Hepatocyte (in vitro differentiated cells): ENCODE data around the gene HID1. TPM values are rescaled to one million over a fixed set of nuclear protein-coding genes. Genes with fewer than 3 reads are reported as not detected.
A peak's percentile ranks its signal among the peaks of the same experiment; 100 is the strongest.

Source experiments
- DNase-seq: peaks from one replicate; pipeline ENCODE4 v3.0.0-alpha.2; 2016; ENCODE audit warnings: low spot score
- H2AFZ ChIP-seq: fragments of 200-600 bp; sonication (generic); 2 replicates; pipeline ENCODE4 v1.6.0; 2016; ENCODE audit warnings: antibody characterized with exemption, mild to moderate bottlenecking
- H3K27ac ChIP-seq: fragments of 200-600 bp; sonication (generic); 2 replicates; pipeline ENCODE4 v1.5.1; 2016; ENCODE audit warnings: mild to moderate bottlenecking
- H3K27me3 ChIP-seq: fragments of 200-600 bp; sonication (generic); 2 replicates; pipeline ENCODE4 v1.6.1; 2016
- H3K36me3 ChIP-seq: fragments of 200-600 bp; sonication (generic); replicated peaks from 2 replicates; pipeline ENCODE4 v1.5.1; 2016; ENCODE audit warnings: low read depth; ENCODE audit not compliant: insufficient read depth
- H3K4me1 ChIP-seq: fragments of 200-600 bp; sonication (generic); 2 replicates; pipeline ENCODE4 v1.5.1; 2016; ENCODE audit warnings: mild to moderate bottlenecking, moderate library complexity; ENCODE audit not compliant: insufficient read depth
- H3K4me2 ChIP-seq: fragments of 200-600 bp; sonication (generic); 2 replicates; pipeline ENCODE4 v1.6.0; 2016
- H3K4me3 ChIP-seq: fragments of 200-600 bp; sonication (generic); 2 replicates; pipeline ENCODE4 v1.5.1; 2016; ENCODE audit warnings: mild to moderate bottlenecking
- H3K79me2 ChIP-seq: fragments of 200-600 bp; sonication (generic); 2 replicates; pipeline ENCODE4 v1.6.0; 2017; ENCODE audit warnings: mild to moderate bottlenecking
- H3K9me2 ChIP-seq: fragments of 200-600 bp; sonication (generic); replicated peaks from 2 replicates; pipeline ENCODE4 v1.6.0; 2017; ENCODE audit warnings: mild to moderate bottlenecking; ENCODE audit not compliant: insufficient read depth
- H3K9me3 ChIP-seq: fragments of 200-600 bp; sonication (generic); 2 replicates; pipeline ENCODE4 v1.5.1; 2016; ENCODE audit warnings: low read depth, mild to moderate bottlenecking
- H4K20me1 ChIP-seq: fragments of 200-600 bp; sonication (generic); 2 replicates; pipeline ENCODE4 v1.6.0; 2016; ENCODE audit warnings: mild to moderate bottlenecking; ENCODE audit not compliant: insufficient read depth, poor library complexity, severe bottlenecking
- EZH2 ChIP-seq: fragments of 200-600 bp; sonication (generic); IDR thresholded peaks from 2 replicates; pipeline ENCODE4 v1.6.1; 2016; ENCODE audit warnings: antibody characterized with exemption, mild to moderate bottlenecking, borderline replicate concordance
- EZH2phosphoT487 ChIP-seq: fragments of 200-600 bp; sonication (generic); IDR thresholded peaks from one replicate; pipeline ENCODE4 v1.6.1; 2018; ENCODE audit warnings: antibody characterized with exemption, mild to moderate bottlenecking, low read depth, moderate library complexity; ENCODE audit not compliant: unreplicated experiment, severe bottlenecking
- WGBS: methylation state at CpG from one replicate; pipeline ENCODE4 v1.1.6; 2016; ENCODE audit warnings: low lambda C conversion rate; ENCODE audit errors: missing lambda C conversion rate; 5-methylcytosine and 5-hydroxymethylcytosine counted together
- polyA plus RNA-seq: library from polyadenylated mRNA; unstranded; fragments of >200 nt; fragmentation: Nextera tagmentation; extraction: Ambion mirVana; gene quantifications from 2 replicates; pipeline ENCODE4 v1.2.1, GENCODE V29; 2016
- total RNA-seq: library from RNA; depleted of rRNA; stranded (reverse); fragments of >200 nt; gene quantifications from 2 replicates; pipeline ENCODE4 v1.2.3, GENCODE V29; 2014
- TF ChIP-seq, protein P1 (sequence below): fragments of 200-600 bp; sonication (generic); IDR thresholded peaks from 2 replicates; pipeline ENCODE4 v1.5.1; 2016; ENCODE audit warnings: antibody characterized with exemption, mild to moderate bottlenecking; ENCODE audit not compliant: poor library complexity

Gene HID1
- total and polyA plus RNA-seq, 2 experiments from 2014 or later, result 15.3 to 43.4 TPM

DNA sequence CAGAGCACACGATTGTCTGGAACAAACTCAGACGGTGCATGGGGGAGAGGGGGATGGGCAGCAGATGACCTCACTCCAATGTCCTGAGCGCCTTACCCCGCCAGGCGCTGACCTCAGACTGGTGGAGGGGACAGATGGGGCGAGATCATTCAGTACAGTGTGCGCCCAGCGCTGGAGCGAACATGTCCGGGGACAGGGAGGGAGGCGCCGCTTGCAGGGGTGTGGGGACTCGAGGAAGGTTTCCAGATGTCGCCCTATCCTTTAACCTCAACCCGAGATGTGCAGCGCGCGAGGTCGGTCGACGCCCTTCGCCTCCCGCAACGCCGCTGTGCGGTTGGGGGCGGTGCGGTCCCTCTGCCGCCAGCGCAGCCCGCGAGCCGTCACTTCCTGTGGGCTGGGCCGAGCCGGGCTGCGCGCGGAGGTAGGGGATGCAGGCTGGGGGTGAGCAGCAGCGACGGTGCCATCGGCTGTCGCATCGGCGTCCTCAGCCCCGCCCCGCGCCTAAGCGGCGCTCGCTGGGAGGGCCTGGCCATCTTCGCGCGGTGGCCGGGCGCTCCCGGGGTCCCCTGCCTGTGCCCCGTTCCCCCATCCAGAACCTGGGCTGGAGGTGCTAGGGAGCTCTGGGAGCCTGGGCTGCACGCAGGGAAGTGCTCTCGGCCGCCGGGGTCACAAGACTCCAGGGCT, 9.6 kb upstream of the HID1 start:
- peak overlapping the region; percentile 94 for H3K27ac ChIP-seq
- no peak for TF ChIP-seq EZH2phosphoT487
- TF ChIP-seq, protein P1, sequence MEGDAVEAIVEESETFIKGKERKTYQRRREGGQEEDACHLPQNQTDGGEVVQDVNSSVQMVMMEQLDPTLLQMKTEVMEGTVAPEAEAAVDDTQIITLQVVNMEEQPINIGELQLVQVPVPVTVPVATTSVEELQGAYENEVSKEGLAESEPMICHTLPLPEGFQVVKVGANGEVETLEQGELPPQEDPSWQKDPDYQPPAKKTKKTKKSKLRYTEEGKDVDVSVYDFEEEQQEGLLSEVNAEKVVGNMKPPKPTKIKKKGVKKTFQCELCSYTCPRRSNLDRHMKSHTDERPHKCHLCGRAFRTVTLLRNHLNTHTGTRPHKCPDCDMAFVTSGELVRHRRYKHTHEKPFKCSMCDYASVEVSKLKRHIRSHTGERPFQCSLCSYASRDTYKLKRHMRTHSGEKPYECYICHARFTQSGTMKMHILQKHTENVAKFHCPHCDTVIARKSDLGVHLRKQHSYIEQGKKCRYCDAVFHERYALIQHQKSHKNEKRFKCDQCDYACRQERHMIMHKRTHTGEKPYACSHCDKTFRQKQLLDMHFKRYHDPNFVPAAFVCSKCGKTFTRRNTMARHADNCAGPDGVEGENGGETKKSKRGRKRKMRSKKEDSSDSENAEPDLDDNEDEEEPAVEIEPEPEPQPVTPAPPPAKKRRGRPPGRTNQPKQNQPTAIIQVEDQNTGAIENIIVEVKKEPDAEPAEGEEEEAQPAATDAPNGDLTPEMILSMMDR, result no peak
- no peak for TF ChIP-seq EZH2
- H4K20me1 ChIP-seq, result no peaks in the 10 kb centered on the region
- H3K27me3 ChIP-seq, result no peaks in the 10 kb centered on the region
- no peaks in the 10 kb centered on the region for H3K36me3 ChIP-seq
- peak; percentile 92 for DNase-seq
- no peaks in the 10 kb centered on the region for H3K9me3 ChIP-seq
- WGBS, result 1% methylated on average over 58 of the region's 61 CpGs
- H3K9me2 ChIP-seq, result no peaks in the 10 kb centered on the region
- peaks cover 5% of the 10 kb centered on the region for H3K79me2 ChIP-seq
- H3K4me2 ChIP-seq, result peak overlapping the region; percentile 87
- H3K4me3 ChIP-seq, result peak overlapping the region; percentile 54
- H2AFZ ChIP-seq, result peak overlapping the region; percentile 82
- H3K4me1 ChIP-seq, result peaks cover 12% of the 10 kb centered on the region

DNA sequence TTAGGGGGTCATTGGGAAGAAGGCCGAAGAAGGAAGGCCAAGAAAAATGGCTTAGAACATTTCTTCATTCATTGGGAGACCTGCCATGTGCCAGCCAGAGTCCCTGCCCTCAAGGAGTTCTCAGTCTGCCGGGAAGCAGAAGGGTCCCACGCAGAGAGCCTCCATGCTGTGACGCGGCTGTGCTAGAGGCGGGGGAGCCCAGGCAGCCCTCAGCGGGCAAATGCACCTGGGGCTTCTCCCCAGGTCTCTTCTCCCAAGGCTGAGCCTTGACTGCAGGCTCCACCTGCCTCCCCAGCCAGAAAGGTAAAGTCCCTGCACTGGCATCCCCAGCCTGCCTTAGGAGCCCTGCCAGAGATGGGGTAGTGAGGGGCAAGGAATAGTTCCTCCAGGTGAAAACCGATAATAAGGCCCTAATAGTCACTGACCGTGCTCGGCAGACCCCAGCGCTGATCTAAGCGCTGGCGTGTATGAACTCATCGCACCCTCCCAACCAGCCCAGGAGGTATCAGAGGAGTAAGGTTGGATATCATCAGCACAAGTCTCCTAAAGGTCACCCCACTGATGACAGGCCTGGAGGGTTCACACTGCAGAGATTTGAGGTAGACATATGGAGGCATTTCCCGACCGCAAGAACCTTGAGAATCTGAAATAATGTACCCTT, 8.9 kb upstream of the HID1 start:
- H3K79me2 ChIP-seq, result peaks cover 5% of the 10 kb centered on the region
- TF ChIP-seq EZH2phosphoT487 (no peak), EZH2 (no peak)
- TF ChIP-seq, protein P1, result no peak
- no peaks in the 10 kb centered on the region for H3K36me3 ChIP-seq
- H3K9me3 ChIP-seq, result no peaks in the 10 kb centered on the region
- H4K20me1 ChIP-seq, result no peaks in the 10 kb centered on the region
- no peaks in the 10 kb centered on the region for H3K9me2 ChIP-seq
- WGBS, result 84% methylated on average over 16 of the region's 16 CpGs
- H2AFZ ChIP-seq, result peak overlapping the region; percentile 82
- peak overlapping the region; percentile 54 for H3K4me3 ChIP-seq
- DNase-seq, result no peak
- peak overlapping the region; percentile 87 for H3K4me2 ChIP-seq
- H3K27me3 ChIP-seq, result no peaks in the 10 kb centered on the region
- peak overlapping the region; percentile 94 for H3K27ac ChIP-seq
- peaks cover 6% of the 10 kb centered on the region for H3K4me1 ChIP-seq

DNA sequence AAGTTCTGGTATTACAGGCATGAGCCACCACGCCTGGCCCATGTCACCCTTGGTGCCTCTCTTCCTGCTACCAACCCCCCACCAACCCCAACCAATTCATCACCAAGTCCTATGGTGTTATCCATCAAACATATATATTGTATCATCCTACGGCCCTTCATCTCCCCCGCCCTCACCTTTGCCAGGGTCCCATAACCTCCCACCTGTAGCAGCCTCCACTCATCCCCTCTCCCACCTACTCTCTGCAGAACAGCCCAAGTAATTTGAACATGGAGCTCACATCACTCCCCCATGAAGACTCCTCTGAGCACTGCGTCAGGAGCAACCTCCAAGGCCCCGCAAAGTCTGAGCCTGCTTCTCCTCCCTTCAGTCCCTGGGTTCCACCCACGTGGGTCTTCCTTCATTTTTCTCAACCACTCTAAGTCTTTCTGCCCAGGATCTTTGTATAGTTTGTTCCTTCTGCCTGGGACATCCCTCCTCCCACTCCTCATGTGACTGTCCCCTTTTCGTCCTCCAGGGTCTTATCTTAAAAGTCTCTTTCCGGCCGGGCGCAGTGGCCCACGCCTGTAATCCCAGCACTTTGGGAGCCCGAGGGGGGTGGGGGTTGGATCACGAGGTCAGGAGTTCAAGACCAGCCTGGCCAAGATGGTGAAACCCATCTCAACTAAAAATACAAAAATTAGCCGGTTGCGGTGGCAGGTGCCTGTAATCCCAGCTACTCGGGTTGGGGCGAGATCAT, 7.0 kb upstream of the HID1 start:
- H3K79me2 ChIP-seq, result peaks cover 5% of the 10 kb centered on the region
- H3K27me3 ChIP-seq, result peaks cover 2% of the 10 kb centered on the region
- 80% methylated on average over 17 of the region's 17 CpGs for WGBS
- H3K4me2 ChIP-seq, result no peak overlapping the region
- no peaks in the 10 kb centered on the region for H3K9me2 ChIP-seq
- H3K9me3 ChIP-seq, result no peaks in the 10 kb centered on the region
- DNase-seq, result no peak
- peaks cover 6% of the 10 kb centered on the region for H3K4me1 ChIP-seq
- no peaks in the 10 kb centered on the region for H3K36me3 ChIP-seq
- no peak overlapping the region for H2AFZ ChIP-seq
- TF ChIP-seq, protein P1, result no peak
- TF ChIP-seq EZH2phosphoT487 (no peak), EZH2 (no peak)
- no peak overlapping the region for H3K27ac ChIP-seq
- H3K4me3 ChIP-seq, result no peak overlapping the region
- H4K20me1 ChIP-seq, result no peaks in the 10 kb centered on the region
